DOHH2 (cell line): Measurements from ENCODE around the gene SRRM1.

Experiments
- H3F3A ChIP-seq: fragments of 200-600 bp; sonication (generic), shearing (Covaris generic); 2 replicates; pipeline ENCODE4 v1.6.0; 2016; ENCODE audit warnings: antibody characterized with exemption, mild to moderate bottlenecking; ENCODE audit not compliant: control insufficient read depth, insufficient read depth
- H3K27ac ChIP-seq: fragments of 200-600 bp; sonication (generic); 2 replicates; pipeline ENCODE4 v1.5.1; 2014; ENCODE audit warnings: low read depth, mild to moderate bottlenecking, low read length, moderate library complexity
- H3K27me3 ChIP-seq: fragments of 200-600 bp; sonication (generic); 2 replicates; pipeline ENCODE4 v1.6.1; 2014; ENCODE audit warnings: mild to moderate bottlenecking, low read length, mixed read lengths; ENCODE audit not compliant: control insufficient read depth
- H3K36me3 ChIP-seq: fragments of 200-600 bp; sonication (generic); 2 replicates; pipeline ENCODE4 v1.6.1; 2014; ENCODE audit warnings: mild to moderate bottlenecking, low read length, moderate library complexity, mixed read lengths; ENCODE audit not compliant: control insufficient read depth
- H3K4me1 ChIP-seq: fragments of 200-600 bp; sonication (generic); 2 replicates; pipeline ENCODE4 v1.6.1; 2014; ENCODE audit warnings: mild to moderate bottlenecking, low read length, mixed read lengths; ENCODE audit not compliant: control insufficient read depth
- H3K4me2 ChIP-seq: fragments of 200-600 bp; sonication (generic); 2 replicates; pipeline ENCODE4 v1.6.0; 2014; ENCODE audit warnings: mild to moderate bottlenecking, low read length, moderate library complexity
- H3K4me3 ChIP-seq: fragments of 200-600 bp; sonication (generic); 2 replicates; pipeline ENCODE4 v1.5.1; 2014; ENCODE audit warnings: mild to moderate bottlenecking, low read length, mixed read lengths
- H3K79me2 ChIP-seq: fragments of 200-600 bp; sonication (generic); 2 replicates; pipeline ENCODE4 v1.6.1; 2014; ENCODE audit warnings: mild to moderate bottlenecking, low read length, mixed read lengths; ENCODE audit not compliant: control insufficient read depth
- H3K9me2 ChIP-seq: fragments of 200-600 bp; sonication (generic); replicated peaks from 2 replicates; pipeline ENCODE4 v1.6.1; 2014; ENCODE audit warnings: mild to moderate bottlenecking, low read length, mixed read lengths; ENCODE audit not compliant: control insufficient read depth
- H3K9me3 ChIP-seq: fragments of 200-600 bp; sonication (generic); 2 replicates; pipeline ENCODE4 v1.6.1; 2014; ENCODE audit warnings: antibody characterized with exemption, low read length, mixed read lengths; ENCODE audit not compliant: control insufficient read depth, insufficient read depth
- H4K20me1 ChIP-seq: fragments of 200-600 bp; sonication (generic); 2 replicates; pipeline ENCODE4 v1.6.0; 2014; ENCODE audit warnings: low read depth, mild to moderate bottlenecking, antibody characterized with exemption, low read length, moderate library complexity; ENCODE audit not compliant: control insufficient read depth, insufficient read depth
- EZH2phosphoT487 ChIP-seq: fragments of 200-600 bp; sonication (generic); IDR thresholded peaks from 2 replicates; pipeline ENCODE4 v1.6.1; 2017; ENCODE audit warnings: borderline replicate concordance, mild to moderate bottlenecking, antibody characterized with exemption, low read length, moderate library complexity, mixed read lengths
- TF ChIP-seq, protein P1 (sequence below): fragments of 200-600 bp; sonication (generic); IDR thresholded peaks from one replicate; pipeline ENCODE4 v1.5.1; 2014; ENCODE audit warnings: antibody characterized with exemption, mild to moderate bottlenecking, low read depth, low read length; ENCODE audit not compliant: poor library complexity, severe bottlenecking

Gene SRRM1

DNA sequence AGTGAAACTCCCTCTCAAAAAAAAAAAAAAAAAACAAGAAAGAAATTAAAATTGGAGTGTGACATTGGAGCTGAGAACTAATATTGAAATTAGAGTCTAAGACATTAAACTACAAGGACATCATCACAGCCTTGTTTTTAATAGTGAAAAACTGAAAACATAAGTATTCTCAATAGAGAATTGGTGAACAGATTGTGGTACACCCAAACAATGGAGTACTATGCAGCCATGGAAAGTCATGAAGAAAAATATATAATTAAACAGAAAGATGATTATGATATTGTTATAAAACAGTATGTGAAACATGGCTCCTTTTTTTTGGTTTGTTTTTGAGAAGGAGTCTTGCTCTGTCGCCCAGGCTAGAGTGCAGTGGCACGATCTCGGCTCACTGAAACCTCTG lies 43.8 kb upstream of the SRRM1 start:
- Histone ChIP-seq H3K27ac (no peak overlapping the region), H3K79me2 (no peaks in the 10 kb centered on the region), H3K9me2 (no peaks in the 10 kb centered on the region), H3K4me2 (no peak overlapping the region), H3K4me1 (no peaks in the 10 kb centered on the region), H3F3A (no peaks in the 10 kb centered on the region), H3K9me3 (no peaks in the 10 kb centered on the region), H4K20me1 (no peaks in the 10 kb centered on the region), H3K27me3 (peaks cover 14% of the 10 kb centered on the region; the same call in 1 of the 2 replicates), H3K36me3 (no peaks in the 10 kb centered on the region), H3K4me3 (no peak overlapping the region)
- TF ChIP-seq, protein P1, sequence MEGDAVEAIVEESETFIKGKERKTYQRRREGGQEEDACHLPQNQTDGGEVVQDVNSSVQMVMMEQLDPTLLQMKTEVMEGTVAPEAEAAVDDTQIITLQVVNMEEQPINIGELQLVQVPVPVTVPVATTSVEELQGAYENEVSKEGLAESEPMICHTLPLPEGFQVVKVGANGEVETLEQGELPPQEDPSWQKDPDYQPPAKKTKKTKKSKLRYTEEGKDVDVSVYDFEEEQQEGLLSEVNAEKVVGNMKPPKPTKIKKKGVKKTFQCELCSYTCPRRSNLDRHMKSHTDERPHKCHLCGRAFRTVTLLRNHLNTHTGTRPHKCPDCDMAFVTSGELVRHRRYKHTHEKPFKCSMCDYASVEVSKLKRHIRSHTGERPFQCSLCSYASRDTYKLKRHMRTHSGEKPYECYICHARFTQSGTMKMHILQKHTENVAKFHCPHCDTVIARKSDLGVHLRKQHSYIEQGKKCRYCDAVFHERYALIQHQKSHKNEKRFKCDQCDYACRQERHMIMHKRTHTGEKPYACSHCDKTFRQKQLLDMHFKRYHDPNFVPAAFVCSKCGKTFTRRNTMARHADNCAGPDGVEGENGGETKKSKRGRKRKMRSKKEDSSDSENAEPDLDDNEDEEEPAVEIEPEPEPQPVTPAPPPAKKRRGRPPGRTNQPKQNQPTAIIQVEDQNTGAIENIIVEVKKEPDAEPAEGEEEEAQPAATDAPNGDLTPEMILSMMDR = no peak
- TF ChIP-seq EZH2phosphoT487 = no peak

DNA sequence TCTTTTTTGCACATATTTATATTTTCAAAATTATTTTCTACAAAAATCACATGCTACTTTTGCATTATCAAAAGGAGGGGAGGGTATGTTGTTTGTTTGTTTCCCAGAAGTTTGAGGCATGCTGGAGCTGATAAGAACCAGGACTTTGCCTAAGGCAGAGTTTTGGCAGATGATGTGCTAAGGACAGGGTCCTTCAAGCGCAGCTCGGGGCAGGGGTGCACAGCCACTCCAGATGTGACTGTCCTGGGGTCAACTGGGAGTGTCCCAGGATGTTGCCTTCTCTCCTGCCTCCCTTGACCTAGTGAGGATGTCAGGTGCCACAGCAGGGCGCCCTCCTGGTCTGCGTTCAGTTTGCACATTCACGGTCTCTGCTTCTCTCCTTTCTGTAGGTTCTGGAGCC lies 42.6 kb upstream of the SRRM1 start:
- H3K4me2 ChIP-seq = no peak overlapping the region
- H3K4me1 ChIP-seq = no peaks in the 10 kb centered on the region
- TF ChIP-seq EZH2phosphoT487 = no peak
- TF ChIP-seq, protein P1 = no peak

DNA sequence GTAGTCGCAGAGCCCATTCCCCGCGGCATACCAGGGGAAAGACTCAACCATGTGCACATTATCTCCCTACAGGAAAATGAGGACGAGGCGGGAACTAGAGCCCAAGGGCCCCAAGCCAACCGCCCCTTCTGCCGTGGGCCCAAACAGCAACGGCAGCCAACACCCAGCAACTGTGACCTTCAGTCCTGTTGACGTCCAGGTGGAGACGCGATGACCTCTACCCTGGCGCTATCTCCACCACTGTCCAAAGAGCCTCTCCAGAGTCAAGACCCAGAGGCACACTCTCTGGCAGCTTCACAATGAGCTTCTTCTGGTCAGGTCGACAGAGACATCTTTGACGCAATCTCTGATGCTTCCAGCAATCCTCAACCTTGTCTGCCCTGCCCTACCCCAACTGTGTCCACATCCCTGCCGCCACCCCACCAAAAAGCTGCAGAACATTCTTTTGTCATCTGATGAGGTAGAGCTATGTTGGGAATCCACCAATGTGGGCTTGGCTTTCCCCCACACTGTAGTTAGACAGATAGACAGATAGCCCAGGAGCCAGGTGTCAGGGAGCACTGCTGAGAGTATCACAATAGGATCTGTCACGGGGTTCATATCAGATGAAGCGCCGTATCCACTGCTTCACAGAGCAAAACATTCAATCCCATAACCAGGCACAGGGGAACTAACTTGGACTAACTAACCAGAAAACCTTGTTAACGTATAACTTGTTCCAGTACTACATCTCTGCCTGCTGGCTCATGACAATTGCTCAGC lies 37.4 kb upstream of the SRRM1 start:
- no peak overlapping the region for H3K4me3 ChIP-seq
- no peak overlapping the region for H3K4me2 ChIP-seq
- no peaks in the 10 kb centered on the region for H3K9me3 ChIP-seq
- H3K4me1 ChIP-seq = no peaks in the 10 kb centered on the region
- no peaks in the 10 kb centered on the region for H3K79me2 ChIP-seq
- no peaks in the 10 kb centered on the region for H4K20me1 ChIP-seq
- TF ChIP-seq, protein P1 = no peak
- no peak overlapping the region for H3K27ac ChIP-seq
- no peaks in the 10 kb centered on the region for H3K36me3 ChIP-seq
- no peaks in the 10 kb centered on the region for H3F3A ChIP-seq
- H3K27me3 ChIP-seq = peaks cover 23% of the 10 kb centered on the region
- H3K9me2 ChIP-seq = no peaks in the 10 kb centered on the region

More for the DNA sequence above, 42.6 kb upstream of the SRRM1 start:
- Histone ChIP-seq H3K4me3 (no peak overlapping the region), H3K36me3 (no peaks in the 10 kb centered on the region), H3K9me3 (no peaks in the 10 kb centered on the region), H3F3A (no peaks in the 10 kb centered on the region), H3K9me2 (no peaks in the 10 kb centered on the region), H3K27me3 (peaks cover 7% of the 10 kb centered on the region; the same call in 1 of the 2 replicates), H4K20me1 (no peaks in the 10 kb centered on the region), H3K27ac (no peak overlapping the region), H3K79me2 (no peaks in the 10 kb centered on the region)
